ENCODE measurements around the gene CYP26C1.

Gene CYP26C1

GRCh38 chr10:93115661-93116383 lies 55.2 kb downstream of the CYP26C1 start:
- peak; percentile 67 for DNase-seq (ENCODE audit: low spot score)
- TF ChIP-seq CTCF (IDR thresholded peaks at IDR 0.05; ENCODE audit: borderline replicate concordance, control extremely low read depth, extremely low read depth, insufficient read depth, missing control alignments): peak; percentile 81
- in situ Hi-C loops (cut with MboI; ENCODE audit: low sequenced_read_pairs, unreplicated experiment): no loop called here
